GM12891 (cell line): ENCODE data around the gene PRELP.

Source experiments
- PAX5 ChIP-seq: IDR thresholded peaks from 2 replicates; pipeline ENCODE4 v1.6.1; 2011; ENCODE audit warnings: low read length, moderate library complexity, mild to moderate bottlenecking; ENCODE audit not compliant: insufficient read depth, severe bottlenecking
- POLR2A ChIP-seq: IDR thresholded peaks from 2 replicates; pipeline ENCODE4 v1.6.1; 2011; ENCODE audit warnings: low read depth, low read length, control low read depth
- POLR2AphosphoS5 ChIP-seq: IDR thresholded peaks from 2 replicates; pipeline ENCODE4 v1.6.1; 2011; ENCODE audit warnings: low read depth, low read length, control low read depth
- POU2F2 ChIP-seq: IDR thresholded peaks from 2 replicates; pipeline ENCODE4 v1.6.1; 2011; ENCODE audit warnings: low read depth, mild to moderate bottlenecking, control low read depth, low read length, moderate library complexity
- SPI1 ChIP-seq: IDR thresholded peaks from 2 replicates; pipeline ENCODE4 v1.6.1; 2011; ENCODE audit warnings: low read depth, low read length, control low read depth
- TAF1 ChIP-seq: IDR thresholded peaks from 2 replicates; pipeline ENCODE4 v1.6.1; 2011; ENCODE audit warnings: low read depth, low read length, control low read depth

- TF ChIP-seq TAF1 (no peak), POLR2AphosphoS5 (no peak), POLR2A (no peak), SPI1 (no peak), POU2F2 (no peak), PAX5 (no peak)
Measured at GRCh38 chr1:203476216-203476814, 709 bp downstream of the PRELP start.
